ENCODE results near the gene FILIP1L. TPM values are rescaled to one million over a fixed set of nuclear protein-coding genes. Genes with fewer than 3 reads are reported as not detected.

The FILIP1L gene
- total and polyA plus RNA-seq, 2 of the 8 experiments (the other 6 are each of a cell fraction or from before 2014, with no cell fraction given) = 0.06 to 0.09 TPM

GRCh38 chr3:99866261-99866761 is 248.0 kb downstream of the FILIP1L start:
- Histone ChIP-seq H2BK5ac (ENCODE audit: low read depth, low read length) (no peak overlapping the region), H3K4me3 (ENCODE audit: extremely low read depth in 1 of 4, insufficient read depth in 2 of 4, low read depth in 3 of 4, low read length in 4 of 4) (no peak overlapping the region), H3K14ac (ENCODE audit: insufficient read length) (no peak overlapping the region), H3K23me2 (ENCODE audit: low read depth, low read length) (no peaks in the 10 kb centered on the region), H3K18ac (ENCODE audit: extremely low read depth, low read length) (no peak overlapping the region), H4K20me1 (replicated peaks in 1 of 2; ENCODE audit: control insufficient read depth in 1 of 2, insufficient read depth in 2 of 2, low read length in 2 of 2) (peaks cover 7 to 10% of the 10 kb centered on the region in 2 experiments), H4K91ac (replicated peaks; ENCODE audit: insufficient read length, low read length) (no peak overlapping the region), H3K9ac (replicated peaks in 1 of 4; ENCODE audit: extremely low read depth in 1 of 4, low read depth in 3 of 4, low read length in 3 of 4) (no peak overlapping the region), H3K36me3 (ENCODE audit: control insufficient read depth in 2 of 4, insufficient read depth in 4 of 4, low read length in 3 of 4) (no peaks in the 10 kb centered on the region; a peak in 1 of 8 replicates), H3K23ac (ENCODE audit: insufficient read length) (no peak overlapping the region), H2AFZ (ENCODE audit: low read length) (no peak overlapping the region), H3K79me1 (ENCODE audit: low read depth, low read length) (no peaks in the 10 kb centered on the region), H3K27ac (ENCODE audit: low read depth, low read length) (no peak overlapping the region), H3K9me3 (ENCODE audit: insufficient read depth in 2 of 2, low read depth in 1 of 2, low read length in 1 of 2) (no peaks in the 10 kb centered on the region), H3K56ac (replicated peaks; ENCODE audit: insufficient read length, low read depth, low read length) (no peak overlapping the region), H4K5ac (ENCODE audit: insufficient read length, low read depth, low read length) (no peak overlapping the region), H3K79me2 (ENCODE audit: control insufficient read depth in 1 of 2, insufficient read depth in 2 of 2, low read length in 2 of 2) (no peaks in the 10 kb centered on the region), H3K27me3 (replicated peaks in 1 of 4; ENCODE audit: control insufficient read depth in 3 of 4, extremely low read depth in 1 of 4, insufficient read depth in 3 of 4, low read length in 3 of 4) (peaks cover 0 to 12% (median 5%) of the 10 kb centered on the region in 4 experiments; a peak in 4 of 7 replicates), H2BK20ac (ENCODE audit: low read length) (no peak overlapping the region), H4K8ac (ENCODE audit: extremely low read depth, insufficient read depth, low read length) (no peak overlapping the region), H2BK12ac (ENCODE audit: low read depth, low read length) (no peak overlapping the region), H3K4me1 (replicated peaks in 1 of 4; ENCODE audit: control insufficient read depth in 3 of 4, insufficient read depth in 4 of 4, low read length in 3 of 4) (no peaks in the 10 kb centered on the region; a peak in 1 of 7 replicates), H2BK15ac (ENCODE audit: low read length) (no peak overlapping the region), H3K4ac (replicated peaks; ENCODE audit: insufficient read length, low read depth, low read length) (no peak overlapping the region), H2AK5ac (ENCODE audit: low read depth, low read length) (no peak overlapping the region), H3K4me2 (ENCODE audit: insufficient read depth in 1 of 2, low read depth in 2 of 2, low read length in 2 of 2) (no peak overlapping the region), H2BK120ac (replicated peaks; ENCODE audit: low read depth, low read length) (no peak overlapping the region)
- DNase-seq (ENCODE audit: low read depth in 1 of 2, low spot score in 2 of 2) (no peak), FAIRE-seq (no peak)
- ChIA-PET CTCF (ENCODE audit: partially characterized antibody) (no interaction called here), POLR2A (ENCODE audit: partially characterized antibody) (no interaction called here)
- TF ChIP-seq RXRA (IDR thresholded peaks at IDR 0.05; ENCODE audit: insufficient read depth, low read depth, low read length) (no peak), SIRT6 (IDR thresholded peaks at IDR 0.05; ENCODE audit: low read length) (no peak), EGR1 (IDR thresholded peaks at IDR 0.05; ENCODE audit: borderline replicate concordance, low read depth, low read length) (no peak), KDM4A (IDR thresholded peaks at IDR 0.05; ENCODE audit: low read depth, low read length, severe bottlenecking) (no peak), KDM1A (IDR thresholded peaks at IDR 0.05; ENCODE audit: borderline replicate concordance, low read length) (no peak), SP2 (IDR thresholded peaks at IDR 0.05; ENCODE audit: low read length) (no peak), RNF2 (IDR thresholded peaks at IDR 0.05; ENCODE audit: borderline replicate concordance, low read depth, low read length, missing control alignments, poor library complexity, severe bottlenecking) (no peak), NRF1 (IDR thresholded peaks at IDR 0.05; ENCODE audit: low read depth, low read length) (no peak), CBX8 (IDR thresholded peaks at IDR 0.05; ENCODE audit: borderline replicate concordance, low read depth, low read length) (no peak), E2F6 (IDR thresholded peaks at IDR 0.05) (no peak), YY1 (IDR thresholded peaks at IDR 0.05; ENCODE audit: low read depth, low read length) (no peak)
- WGBS, 2 experiments (ENCODE audit: extremely low coverage in 1 of 2, insufficient coverage in 1 of 2, insufficient read length in 1 of 2, insufficient replicate concordance in 2 of 2, low coverage in 1 of 2, low lambda C conversion rate in 2 of 2, missing lambda C conversion rate in 1 of 2) = 65% methylated on average over 3 of the region's 3 CpGs; no CpG with 5 or more reads in 1 of the 2 experiments

Measured in H1 (cell line).